Femur (tissue), 1 donor: ENCODE results near the gene SHISA5.

Experiments
- DNase-seq: peaks from one replicate; pipeline ENCODE4 v3.0.0-alpha.2; 2017

The SHISA5 gene

DNA sequence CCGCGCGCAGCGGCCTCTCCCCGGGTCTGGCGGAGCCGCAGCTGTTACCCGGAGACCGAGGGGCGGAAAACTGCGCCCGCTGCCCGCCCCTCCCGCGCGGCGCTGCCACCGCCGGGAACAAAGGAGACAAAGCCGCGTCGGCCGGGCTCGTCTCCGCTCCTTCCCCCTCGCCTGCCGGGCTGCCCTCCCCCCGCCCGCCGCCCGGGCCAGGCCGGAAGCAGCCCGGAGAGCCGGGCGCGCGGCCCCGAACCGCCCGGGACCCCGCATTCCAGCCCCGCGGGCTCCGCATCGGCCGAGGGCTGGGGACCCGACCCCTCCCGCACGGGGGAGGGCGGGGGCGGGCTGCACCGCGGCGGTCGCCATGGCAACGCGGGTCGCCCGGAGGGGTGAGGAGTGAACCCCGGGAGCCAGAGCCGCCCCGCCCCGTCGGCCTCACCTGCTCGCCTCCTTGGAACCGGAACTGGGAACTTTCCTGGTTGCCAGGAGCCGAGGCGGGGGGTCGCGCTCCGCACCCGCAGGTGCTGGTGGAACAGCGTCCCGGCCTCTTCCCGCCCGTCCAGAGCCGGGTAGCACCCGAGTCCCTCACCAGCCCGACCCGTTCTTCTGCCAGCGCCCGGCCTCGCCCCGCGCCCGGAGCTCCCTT lies 74.5 kb downstream of the SHISA5 start:
- DNase-seq, result peak; percentile 64

DNA sequence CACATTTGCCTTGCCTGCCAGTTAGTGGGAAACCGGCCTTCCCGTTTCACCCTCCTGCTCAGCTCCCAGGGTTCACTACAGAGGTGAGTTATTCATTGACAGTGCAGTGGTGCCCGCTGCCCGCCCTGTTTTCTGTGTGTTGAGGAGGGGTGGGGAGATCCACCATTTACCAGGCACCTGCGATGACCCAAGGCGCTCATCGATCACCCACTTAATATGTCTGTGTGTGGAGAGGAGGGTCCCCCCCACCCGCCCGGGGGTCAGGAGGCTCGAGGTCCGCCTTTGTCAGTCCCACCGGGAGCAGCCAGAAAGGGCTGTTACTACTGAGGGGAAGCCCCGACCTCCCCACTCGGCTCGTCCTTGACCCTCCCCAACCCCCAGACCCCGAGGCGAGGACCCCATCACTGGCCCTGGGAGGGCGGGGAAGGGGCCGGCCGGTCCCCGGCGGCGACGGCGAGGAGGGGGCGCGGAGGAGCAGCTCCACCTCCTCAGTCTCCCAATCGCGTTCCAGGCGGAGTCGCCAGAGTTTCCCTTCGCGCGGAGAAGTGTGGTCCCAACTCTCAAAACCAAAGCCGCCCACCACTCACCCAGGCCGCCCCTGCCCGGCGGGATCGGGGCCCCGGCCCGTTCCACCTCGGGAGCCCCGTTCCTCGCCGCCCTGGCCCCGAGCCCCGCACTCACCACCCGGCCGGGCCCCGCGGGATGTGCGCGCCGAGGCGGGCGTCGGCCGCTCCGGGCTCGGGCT lies 75.2 kb downstream of the SHISA5 start:
- DNase-seq, result peak; percentile 75

- DNase-seq, result no peak
These were observed 75.8 kb downstream of the SHISA5 start for GRCh38 chr3:48428088-48428571.

DNA sequence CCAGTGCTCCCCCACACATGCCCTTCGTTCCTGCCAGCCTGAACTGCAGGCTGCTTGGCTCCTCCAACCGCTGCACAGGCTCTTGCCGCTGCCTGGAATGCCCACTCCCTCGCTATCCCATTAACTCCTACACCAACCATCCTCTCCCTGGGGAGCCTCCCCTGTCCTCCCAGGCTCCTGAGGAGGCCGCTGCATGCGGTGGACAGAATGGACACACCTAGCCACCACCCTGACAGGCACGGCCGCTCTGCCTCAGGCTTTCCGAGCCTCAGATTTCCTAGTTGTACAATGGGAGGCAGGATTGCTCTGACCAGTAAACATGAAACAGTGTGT lies 76.4 kb downstream of the SHISA5 start:
- DNase-seq, result no peak

- DNase-seq, result no peak
These were observed 76.9 kb downstream of the SHISA5 start for GRCh38 chr3:48426944-48427629.

GRCh38 chr3:48426401-48426909 lies 77.5 kb downstream of the SHISA5 start:
- peak; percentile 84 for DNase-seq

DNA sequence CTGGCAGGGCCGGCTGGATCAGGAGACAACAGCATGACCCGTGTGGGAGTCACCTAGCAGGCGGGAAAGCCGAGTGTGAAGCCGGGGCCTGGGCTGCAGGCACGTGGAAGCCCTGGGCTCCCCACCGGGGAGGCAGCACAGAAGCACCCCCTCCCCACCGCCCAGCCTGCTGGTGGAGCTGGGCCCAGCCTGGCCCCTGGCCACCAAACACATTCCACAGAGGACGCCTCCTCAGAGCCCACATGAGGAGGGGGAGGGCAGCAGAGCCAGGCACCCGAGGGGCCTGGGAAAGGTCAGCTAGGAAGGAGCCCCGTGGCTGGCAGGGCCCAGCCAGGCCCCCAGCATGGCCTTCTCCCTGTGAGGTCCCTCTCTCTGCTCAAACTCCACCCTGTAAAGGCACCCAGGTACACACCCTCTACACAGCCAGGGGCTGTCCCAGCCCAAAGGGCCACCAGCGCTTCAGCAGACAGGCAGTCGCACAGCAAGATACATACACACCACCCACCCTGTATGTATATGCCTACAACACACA lies 78.6 kb downstream of the SHISA5 start:
- no peak for DNase-seq

DNA sequence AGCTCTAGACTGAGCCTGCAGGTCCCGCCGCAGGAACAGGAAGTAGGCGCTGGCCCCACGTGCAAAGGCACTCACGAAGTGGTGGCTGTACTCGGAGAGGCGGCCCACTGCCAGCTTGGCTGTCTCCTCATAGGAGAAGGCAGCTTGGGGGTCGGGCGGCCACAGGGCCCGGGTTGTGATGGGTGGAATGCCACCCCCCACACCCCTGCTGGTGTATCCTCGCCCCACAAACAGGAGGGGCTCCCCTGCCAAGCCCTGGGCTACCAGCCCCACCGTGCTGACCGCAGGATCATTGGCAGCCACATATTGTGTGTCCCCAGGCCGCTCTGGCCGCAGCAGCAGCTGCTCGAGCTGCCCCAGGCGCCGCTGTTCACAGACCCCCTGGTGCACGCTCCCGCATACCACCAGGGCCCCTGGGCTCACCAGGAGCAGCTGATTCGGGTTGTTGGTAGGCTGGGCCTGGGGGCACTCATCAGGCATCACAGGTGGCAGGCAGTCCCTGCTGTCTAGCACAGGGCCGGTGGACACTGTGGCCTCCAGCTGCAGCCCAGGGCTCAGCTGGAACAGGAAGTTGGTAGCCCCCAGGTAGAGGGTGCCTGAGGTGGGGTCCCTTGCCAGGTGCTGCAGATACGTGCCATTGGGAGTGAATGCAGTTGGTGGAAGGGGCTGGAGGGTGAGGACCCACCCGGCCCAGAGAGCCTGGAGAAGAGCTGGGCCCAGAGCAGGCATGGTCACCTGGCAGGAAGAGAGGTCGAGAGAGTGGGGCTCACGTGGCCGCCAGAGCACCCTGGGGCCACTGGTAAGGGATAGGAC lies 79.9 kb downstream of the SHISA5 start:
- no peak for DNase-seq

- no peak for DNase-seq
These were observed 80.6 kb downstream of the SHISA5 start for GRCh38 chr3:48423241-48423882.

DNA sequence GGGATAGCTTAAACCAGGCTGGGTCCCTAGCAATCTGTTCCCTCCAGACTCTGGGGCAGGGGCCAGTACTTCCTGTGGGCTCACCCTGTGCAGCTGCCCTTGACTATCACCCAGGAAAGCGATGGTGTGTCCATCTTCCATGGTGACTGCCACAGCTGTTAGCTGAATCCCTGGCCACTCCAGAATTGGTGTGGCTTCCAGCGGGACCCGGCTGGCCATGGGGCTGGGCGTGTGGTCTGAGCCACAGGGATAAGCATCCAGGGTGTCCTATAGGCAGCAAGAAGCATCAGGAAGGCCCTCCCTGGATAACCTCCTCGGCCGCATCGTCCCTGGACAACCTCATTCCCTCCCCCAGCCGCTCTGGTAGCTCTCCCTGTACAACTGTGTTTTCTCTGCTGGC lies 81.3 kb downstream of the SHISA5 start:
- DNase-seq, result no peak

- no peak for DNase-seq
These were observed 81.7 kb downstream of the SHISA5 start for GRCh38 chr3:48422272-48422671.

GRCh38 chr3:48420561-48420960 lies 83.4 kb downstream of the SHISA5 start:
- no peak for DNase-seq

DNA sequence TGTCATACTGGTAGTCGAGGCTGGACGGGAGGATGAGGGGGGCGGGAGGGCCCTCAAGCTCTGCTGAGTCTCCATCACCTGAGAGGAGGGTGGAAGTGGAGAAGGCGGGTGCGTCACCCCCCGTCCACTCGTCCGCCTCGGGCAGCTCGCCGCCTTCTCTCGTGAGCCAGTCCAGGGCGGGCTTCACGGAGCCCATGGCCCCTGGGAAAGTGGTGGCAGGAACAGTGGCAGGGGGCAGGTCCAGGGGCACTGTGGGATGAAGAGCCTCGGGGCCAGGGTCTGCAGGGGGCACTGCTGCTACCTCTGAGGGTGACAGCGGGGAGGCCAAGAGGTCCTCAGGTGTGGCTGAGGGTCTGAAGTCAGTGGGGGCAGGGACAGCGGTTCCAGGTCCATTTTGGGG lies 84.4 kb downstream of the SHISA5 start:
- no peak for DNase-seq

DNA sequence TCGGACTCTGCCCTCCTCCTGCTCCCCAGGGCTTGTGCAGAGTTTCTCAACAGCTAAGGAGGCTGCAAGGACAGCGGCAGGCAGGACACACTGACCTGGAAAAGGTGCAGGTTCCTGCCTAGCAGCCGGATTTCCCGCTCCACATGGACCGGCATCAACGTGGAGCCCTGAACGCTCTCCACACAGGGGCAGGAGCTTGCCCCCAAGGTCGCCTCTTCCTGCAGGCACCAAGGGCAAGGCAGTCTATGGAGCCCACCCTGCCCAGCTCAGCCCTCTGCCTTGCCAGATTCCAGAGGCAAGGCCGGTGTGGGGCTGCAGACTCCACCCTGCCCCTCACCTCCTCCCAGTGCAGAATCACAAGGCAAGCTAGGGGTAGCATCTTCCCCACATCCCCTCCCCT lies 84.8 kb downstream of the SHISA5 start:
- DNase-seq, result no peak

DNA sequence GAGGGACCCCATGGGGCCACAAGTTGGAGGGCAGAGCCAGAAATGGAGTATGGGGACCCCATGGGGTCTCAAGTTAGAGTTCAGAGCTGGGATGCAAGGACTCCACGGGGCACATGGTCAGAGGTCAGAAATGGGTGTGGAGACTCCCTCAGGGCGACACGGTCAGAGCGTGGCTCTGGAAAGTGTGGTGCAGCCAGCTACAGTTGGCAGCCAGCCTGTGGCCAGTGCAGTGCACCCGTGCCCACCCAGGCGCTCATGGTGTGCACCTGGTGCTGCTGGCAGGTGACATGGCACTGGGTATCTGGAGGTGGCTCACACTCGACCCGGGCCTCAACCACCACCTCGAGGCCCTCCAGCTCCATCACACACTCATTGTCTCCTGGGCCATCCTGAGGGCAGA lies 85.3 kb downstream of the SHISA5 start:
- no peak for DNase-seq

DNA sequence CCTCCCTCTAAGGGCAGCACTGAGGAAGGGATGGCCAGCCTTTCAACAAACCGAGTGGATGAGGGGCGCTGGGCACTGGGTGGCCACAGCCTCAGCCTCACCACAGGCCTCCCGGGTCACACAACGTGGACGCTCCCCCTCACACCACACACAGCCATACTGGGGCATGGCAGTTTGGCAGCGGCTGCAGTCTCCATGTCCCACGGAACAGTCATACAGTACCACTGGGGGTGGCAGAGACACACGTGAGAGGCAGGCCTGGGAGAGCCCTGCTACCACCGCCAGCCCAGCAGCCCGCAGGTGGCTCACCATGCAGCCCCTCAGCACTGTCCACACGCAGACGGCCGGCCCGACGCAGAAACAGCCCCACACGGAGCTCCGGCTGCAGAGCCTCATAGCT lies 85.8 kb downstream of the SHISA5 start:
- DNase-seq, result no peak
